Fibroblast of the aortic adventitia (primary cell): Measurements from ENCODE around the gene LPAR2. TPM values are rescaled to one million over a fixed set of nuclear protein-coding genes. Genes with fewer than 3 reads are reported as not detected.

ENCODE experiments used
- DNase-seq: peaks from one replicate; pipeline ENCODE4 v3.0.0-alpha.2; 2010; ENCODE audit warnings: low read depth
- H3K4me3 ChIP-seq: 2 replicates; pipeline ENCODE4 v1.5.1; 2011; ENCODE audit warnings: low read depth, mild to moderate bottlenecking, control low read depth, low read length, moderate library complexity
- CTCF ChIP-seq: IDR thresholded peaks from 2 replicates; pipeline ENCODE4 v1.5.1; 2011; ENCODE audit warnings: mild to moderate bottlenecking, low read length, control low read depth, inconsistent platforms; ENCODE audit not compliant: insufficient read depth
- total RNA-seq: library from RNA; depleted of rRNA; stranded (reverse); fragments of >200 nt; gene quantifications from 2 replicates; pipeline ENCODE4 v1.2.3, GENCODE V29; 2012; ENCODE audit warnings: low replicate concordance

Gene LPAR2
- total RNA-seq, 1 donor = 1.1 TPM

DNA sequence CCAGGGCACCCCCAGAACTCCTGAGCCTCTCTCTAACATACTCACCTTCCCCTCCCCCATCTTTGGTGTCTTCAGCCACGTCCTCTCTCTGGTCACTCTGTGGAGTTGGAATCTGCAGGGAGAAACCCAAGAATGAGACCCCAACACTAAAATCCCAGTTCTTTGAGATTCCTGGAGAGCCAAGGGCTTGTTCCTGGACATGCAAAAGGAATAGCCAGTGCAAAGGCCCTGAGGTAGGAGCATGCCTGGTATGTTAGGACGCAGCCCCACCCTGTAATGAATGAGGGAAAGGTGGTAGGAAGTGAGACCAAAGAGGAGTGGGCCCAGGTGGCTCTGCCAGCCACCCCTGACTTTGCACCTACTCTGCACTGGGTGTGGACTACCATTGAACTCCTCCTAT, 2.4 kb upstream of the LPAR2 start:
- DNase-seq = no peak

GRCh38 chr19:19630062-19630414, 2.0 kb upstream of the LPAR2 start:
- no peak for TF ChIP-seq CTCF
- H3K4me3 ChIP-seq = no peak overlapping the region
- no peak for DNase-seq

More for the DNA sequence above, 2.4 kb upstream of the LPAR2 start:
- H3K4me3 ChIP-seq = no peak overlapping the region
- TF ChIP-seq CTCF = no peak

- peak overlapping the region; percentile 5 for H3K4me3 ChIP-seq
- no peak for DNase-seq
- TF ChIP-seq CTCF = no peak
Observed at GRCh38 chr19:19628501-19629134, 598 bp upstream of the LPAR2 start.

DNA sequence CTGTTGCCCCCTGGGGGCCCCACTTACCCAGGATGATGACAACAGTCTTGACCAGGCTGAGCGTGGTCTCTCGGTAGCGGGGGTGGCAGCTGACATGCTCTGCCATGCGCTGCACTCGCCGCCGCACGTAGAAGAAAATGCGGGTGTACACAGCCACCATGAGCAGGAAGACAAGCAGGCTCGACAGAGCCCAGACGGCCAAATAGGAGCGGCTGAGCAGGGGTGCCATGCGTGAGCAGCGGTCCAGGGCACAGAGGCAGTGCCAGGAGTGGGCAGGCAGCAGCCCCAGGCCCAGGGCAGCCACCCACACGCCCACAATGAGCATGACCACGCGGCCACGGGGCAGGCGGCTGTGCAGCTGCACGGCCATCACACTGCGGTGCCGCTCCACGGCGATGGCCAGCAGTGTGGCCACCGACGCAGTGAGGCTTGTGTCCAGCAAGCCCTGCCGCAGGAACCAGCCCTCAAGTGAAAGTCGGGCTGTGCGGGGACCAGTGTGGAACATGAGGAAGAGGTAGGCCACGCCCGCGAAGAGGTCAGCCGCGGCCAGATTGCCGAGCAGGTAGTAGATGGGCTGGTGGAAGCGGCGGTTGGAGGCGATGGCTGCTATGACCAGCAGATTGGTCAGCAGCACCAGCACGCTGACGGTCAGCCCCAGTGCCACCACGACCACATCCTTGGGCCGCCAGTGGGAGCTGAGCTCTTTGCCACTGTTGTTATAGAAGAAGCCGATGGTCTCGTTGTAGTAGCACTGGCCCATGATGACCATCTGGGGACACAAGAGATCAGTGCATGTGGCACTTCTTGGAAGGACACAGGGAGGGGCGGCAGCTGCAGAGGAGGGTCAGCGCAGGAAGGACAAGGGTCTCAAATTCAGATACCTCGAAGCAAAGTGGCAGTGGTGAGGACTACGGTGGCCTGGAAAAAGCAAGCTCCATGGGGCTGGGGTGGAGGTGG, 1.2 kb downstream of the LPAR2 start:
- H3K4me3 ChIP-seq = no peak overlapping the region
- TF ChIP-seq CTCF = no peak
- no peak for DNase-seq

GRCh38 chr19:19624032-19624570, 3.9 kb downstream of the LPAR2 start:
- TF ChIP-seq CTCF = no peak
- H3K4me3 ChIP-seq = no peak overlapping the region
- DNase-seq = no peak

DNA sequence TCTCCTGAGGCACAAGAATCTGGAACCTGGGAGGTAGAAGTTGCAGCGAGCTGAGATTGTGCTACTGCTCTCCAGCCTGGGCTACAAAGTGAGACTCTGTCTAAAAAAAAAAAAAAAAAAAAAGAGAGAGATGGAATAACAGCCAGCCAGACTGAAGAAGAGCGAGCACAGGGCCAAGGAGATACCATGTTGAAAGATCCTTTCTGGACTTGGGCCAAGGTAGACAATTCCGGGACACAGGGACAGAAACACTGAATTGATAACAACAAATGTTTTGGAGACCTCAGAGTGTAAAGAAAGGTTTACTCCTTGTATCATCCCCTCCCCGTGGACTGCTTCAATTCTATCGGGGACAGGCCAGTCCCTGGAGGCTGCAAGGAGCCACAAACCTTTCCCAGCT, 4.6 kb downstream of the LPAR2 start:
- no peak overlapping the region for H3K4me3 ChIP-seq
- DNase-seq = no peak
- no peak for TF ChIP-seq CTCF
